Measurements from ENCODE around the gene UBB.

GRCh38 chr17:16432017-16432416, 51.1 kb downstream of the UBB start:
- TF ChIP-seq CTCF (IDR thresholded peaks at IDR 0.05) = no peak
- TF ChIP-seq POLR2AphosphoS5 (IDR thresholded peaks at IDR 0.05) = no peak
